Measurements from ENCODE around the gene ITK.
"Not testable (repeated sequence)": the region's sequence is repeated elsewhere in the genome, so short reads cannot be mapped to it uniquely, and the experiment has no call there.

Gene ITK

DNA sequence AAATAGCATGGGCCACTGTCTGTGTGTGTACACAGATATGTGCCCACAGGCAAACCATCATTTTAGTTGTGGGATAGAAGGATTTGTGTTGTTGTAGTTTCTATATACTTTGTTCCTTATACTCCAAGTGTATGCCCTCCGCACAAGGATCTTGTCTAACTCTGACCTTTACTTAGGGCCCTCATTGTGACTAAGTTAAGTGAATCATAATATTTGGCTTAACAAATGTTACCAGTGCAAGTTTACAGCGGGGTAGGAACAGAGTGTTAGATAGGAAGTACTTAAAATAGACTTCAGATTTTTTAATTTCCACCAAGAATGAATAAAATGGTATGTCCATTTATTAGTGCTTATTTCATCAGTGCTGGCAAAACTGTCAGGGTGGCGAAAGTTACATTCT, 55.8 kb downstream of the ITK start:
- H3K4ac ChIP-seq (ENCODE audit: low read length) = no peak overlapping the region
- H3K27ac ChIP-seq (replicated peaks; ENCODE audit: low read length) = no peak overlapping the region
- H3K9me3 ChIP-seq (replicated peaks in 1 of 2; ENCODE audit: control insufficient read depth in 2 of 2, insufficient read depth in 1 of 2, low read depth in 1 of 2, low read length in 2 of 2) = peaks cover 0 to 4% of the 10 kb centered on the region in 2 donors
- no peaks in the 10 kb centered on the region for H3K4me1 ChIP-seq (ENCODE audit: control insufficient read depth in 2 of 2, insufficient read depth in 1 of 2, low read depth in 1 of 2, low read length in 2 of 2)
- H4K91ac ChIP-seq (ENCODE audit: low read depth, low read length, poor library complexity) = no peak overlapping the region
- no peak overlapping the region for H3K14ac ChIP-seq (ENCODE audit: low read length)
- H3K9ac ChIP-seq (ENCODE audit: low read depth, low read length, poor library complexity) = no peak overlapping the region
- H3K23ac ChIP-seq (ENCODE audit: low read depth, low read length, poor library complexity) = no peak overlapping the region
- no CpG with 5 or more reads among the region's 3 CpGs for WGBS, 2 donors (ENCODE audit: extremely low coverage in 2 of 2, insufficient read length in 2 of 2, insufficient replicate concordance in 1 of 2)
- H3K36me3 ChIP-seq (replicated peaks in 1 of 2; ENCODE audit: control insufficient read depth in 2 of 2, insufficient read depth in 2 of 2, low read length in 2 of 2) = no peaks in the 10 kb centered on the region
- H2BK5ac ChIP-seq (ENCODE audit: low read length) = no peak overlapping the region
- no peak overlapping the region for H2AFZ ChIP-seq (ENCODE audit: low read length)
- H3K27me3 ChIP-seq (ENCODE audit: control insufficient read depth in 3 of 3, insufficient read depth in 3 of 3, low read depth in 1 of 3, low read length in 3 of 3) = no peaks in the 10 kb centered on the region
- H3K18ac ChIP-seq (ENCODE audit: low read length) = no peak overlapping the region
- no peak overlapping the region for H2BK120ac ChIP-seq (ENCODE audit: low read depth, low read length)
- H3K79me1 ChIP-seq (ENCODE audit: low read depth, low read length) = no peaks in the 10 kb centered on the region
- no peak overlapping the region for H4K8ac ChIP-seq (ENCODE audit: low read depth, low read length)
- no peak for DNase-seq (ENCODE audit: low spot score)
- H3K4me2 ChIP-seq (ENCODE audit: insufficient read depth, low read length, poor library complexity, severe bottlenecking) = no peak overlapping the region
- H2AK5ac ChIP-seq (ENCODE audit: low read depth, low read length) = no peak overlapping the region
- no peak overlapping the region for H3K4me3 ChIP-seq (ENCODE audit: low read length in 2 of 2)
- no peak overlapping the region for H2BK12ac ChIP-seq (ENCODE audit: low read length)
- no peak overlapping the region for H2BK15ac ChIP-seq (ENCODE audit: low read length)

DNA sequence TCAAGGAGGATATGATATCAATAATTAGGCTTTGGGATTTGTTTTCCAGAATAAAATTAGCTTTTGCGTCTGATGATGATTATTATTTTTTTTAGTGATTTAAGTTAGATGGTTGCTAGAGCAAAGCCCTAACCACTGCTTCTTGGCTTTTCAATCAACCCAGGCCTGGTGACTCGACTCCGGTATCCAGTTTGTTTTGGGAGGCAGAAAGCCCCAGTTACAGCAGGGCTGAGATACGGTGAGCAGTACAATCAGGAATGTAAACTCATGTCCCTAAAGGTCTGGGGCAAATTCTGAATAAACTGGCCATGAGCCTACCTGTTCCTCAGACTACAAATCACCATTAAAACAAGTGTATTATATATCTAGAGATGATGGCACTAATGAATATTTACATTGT, 60.8 kb downstream of the ITK start:
- H3K27me3 ChIP-seq (ENCODE audit: control insufficient read depth in 3 of 3, insufficient read depth in 3 of 3, low read depth in 1 of 3, low read length in 3 of 3) = no peaks in the 10 kb centered on the region
- H4K91ac ChIP-seq (ENCODE audit: low read depth, low read length, poor library complexity) = no peak overlapping the region
- no peak overlapping the region for H3K4me2 ChIP-seq (ENCODE audit: insufficient read depth, low read length, poor library complexity, severe bottlenecking)
- no peak overlapping the region for H3K14ac ChIP-seq (ENCODE audit: low read length)
- no peaks in the 10 kb centered on the region for H3K36me3 ChIP-seq (replicated peaks in 1 of 2; ENCODE audit: control insufficient read depth in 2 of 2, insufficient read depth in 2 of 2, low read length in 2 of 2)
- peaks cover 0 to 4% of the 10 kb centered on the region in 2 donors for H3K9me3 ChIP-seq (replicated peaks in 1 of 2; ENCODE audit: control insufficient read depth in 2 of 2, insufficient read depth in 1 of 2, low read depth in 1 of 2, low read length in 2 of 2)
- H2BK5ac ChIP-seq (ENCODE audit: low read length) = no peak overlapping the region
- peaks cover 6 to 7% of the 10 kb centered on the region in 2 donors for H3K4me1 ChIP-seq (ENCODE audit: control insufficient read depth in 2 of 2, insufficient read depth in 1 of 2, low read depth in 1 of 2, low read length in 2 of 2)
- no peak overlapping the region for H2AK5ac ChIP-seq (ENCODE audit: low read depth, low read length)
- H3K23ac ChIP-seq (ENCODE audit: low read depth, low read length, poor library complexity) = no peak overlapping the region
- DNase-seq (ENCODE audit: low spot score) = no peak
- no peak overlapping the region for H2BK120ac ChIP-seq (ENCODE audit: low read depth, low read length)
- H2BK15ac ChIP-seq (ENCODE audit: low read length) = no peak overlapping the region
- H3K79me1 ChIP-seq (ENCODE audit: low read depth, low read length) = no peaks in the 10 kb centered on the region
- H2AFZ ChIP-seq (ENCODE audit: low read length) = no peak overlapping the region
- H3K18ac ChIP-seq (ENCODE audit: low read length) = no peak overlapping the region
- H3K27ac ChIP-seq (replicated peaks; ENCODE audit: low read length) = no peak overlapping the region
- no CpG with 5 or more reads among the region's 4 CpGs for WGBS, 2 donors (ENCODE audit: extremely low coverage in 2 of 2, insufficient read length in 2 of 2, insufficient replicate concordance in 1 of 2)
- H4K8ac ChIP-seq (ENCODE audit: low read depth, low read length) = no peak overlapping the region
- H3K9ac ChIP-seq (ENCODE audit: low read depth, low read length, poor library complexity) = no peak overlapping the region
- no peak overlapping the region for H3K4ac ChIP-seq (ENCODE audit: low read length)
- no peak overlapping the region for H3K4me3 ChIP-seq (ENCODE audit: low read length in 2 of 2)
- no peak overlapping the region for H2BK12ac ChIP-seq (ENCODE audit: low read length)

DNA sequence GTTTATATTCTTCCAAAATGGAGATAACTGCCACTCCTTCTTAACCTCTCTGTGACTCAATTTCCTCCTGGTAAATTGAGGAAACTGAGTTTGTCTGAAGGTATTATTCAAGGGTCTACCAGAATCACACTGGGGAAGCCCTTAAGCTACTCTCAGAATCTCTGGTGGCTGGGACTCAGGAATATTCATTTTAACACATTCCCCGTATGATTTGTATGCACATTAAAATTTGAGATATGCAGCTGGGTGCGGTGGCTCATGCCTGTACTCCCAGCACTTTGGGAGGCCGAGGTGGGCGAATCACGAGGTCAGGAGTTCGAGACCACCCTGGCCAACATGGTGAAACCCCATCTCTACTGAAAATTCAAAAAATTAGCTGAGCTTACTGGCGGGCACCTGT, 64.1 kb downstream of the ITK start:
- H3K4me1 ChIP-seq (ENCODE audit: control insufficient read depth in 2 of 2, insufficient read depth in 1 of 2, low read depth in 1 of 2, low read length in 2 of 2); H3K79me1 ChIP-seq (ENCODE audit: low read depth, low read length); H3K14ac ChIP-seq (ENCODE audit: low read length); H2BK120ac ChIP-seq (ENCODE audit: low read depth, low read length); H2BK15ac ChIP-seq (ENCODE audit: low read length); H3K9ac ChIP-seq (ENCODE audit: low read depth, low read length, poor library complexity); H3K18ac ChIP-seq (ENCODE audit: low read length); H4K8ac ChIP-seq (ENCODE audit: low read depth, low read length); H3K4me3 ChIP-seq (ENCODE audit: low read length in 2 of 2); H4K91ac ChIP-seq (ENCODE audit: low read depth, low read length, poor library complexity); H3K4ac ChIP-seq (ENCODE audit: low read length); H3K23ac ChIP-seq (ENCODE audit: low read depth, low read length, poor library complexity); H3K27me3 ChIP-seq (ENCODE audit: control insufficient read depth in 3 of 3, insufficient read depth in 3 of 3, low read depth in 1 of 3, low read length in 3 of 3); H2AFZ ChIP-seq (ENCODE audit: low read length); H3K4me2 ChIP-seq (ENCODE audit: insufficient read depth, low read length, poor library complexity, severe bottlenecking); H2AK5ac ChIP-seq (ENCODE audit: low read depth, low read length); H3K9me3 ChIP-seq (replicated peaks in 1 of 2; ENCODE audit: control insufficient read depth in 2 of 2, insufficient read depth in 1 of 2, low read depth in 1 of 2, low read length in 2 of 2); H3K27ac ChIP-seq (replicated peaks; ENCODE audit: low read length); H3K36me3 ChIP-seq (replicated peaks in 1 of 2; ENCODE audit: control insufficient read depth in 2 of 2, insufficient read depth in 2 of 2, low read length in 2 of 2); H2BK5ac ChIP-seq (ENCODE audit: low read length); DNase-seq (ENCODE audit: low spot score); H2BK12ac ChIP-seq (ENCODE audit: low read length): not testable (repeated sequence)
- no CpG with 5 or more reads among the region's 7 CpGs for WGBS, 2 donors (ENCODE audit: extremely low coverage in 2 of 2, insufficient read length in 2 of 2, insufficient replicate concordance in 1 of 2)

DNA sequence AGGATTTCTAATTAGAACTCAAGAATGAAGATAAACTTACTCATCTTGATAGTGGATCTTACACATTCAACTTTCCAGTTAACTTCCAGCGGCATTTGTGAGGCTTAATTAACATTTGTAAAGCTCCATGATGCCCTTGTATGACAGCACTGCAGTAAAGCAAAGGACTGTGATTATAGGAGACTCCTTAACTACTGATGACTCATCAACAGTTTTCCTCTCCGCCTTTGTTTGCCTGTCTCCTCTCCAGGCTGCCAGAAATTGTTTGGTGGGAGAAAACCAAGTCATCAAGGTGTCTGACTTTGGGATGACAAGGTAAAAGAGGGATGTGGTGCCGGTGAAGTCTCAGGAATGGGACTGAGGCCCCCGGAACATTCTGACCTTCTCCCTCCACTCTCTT, 64.8 kb downstream of the ITK start:
- Histone ChIP-seq H3K18ac (ENCODE audit: low read length) (no peak overlapping the region), H3K14ac (ENCODE audit: low read length) (no peak overlapping the region), H2BK15ac (ENCODE audit: low read length) (no peak overlapping the region), H2BK5ac (ENCODE audit: low read length) (no peak overlapping the region), H2BK120ac (ENCODE audit: low read depth, low read length) (no peak overlapping the region), H4K91ac (ENCODE audit: low read depth, low read length, poor library complexity) (no peak overlapping the region), H3K79me1 (ENCODE audit: low read depth, low read length) (no peaks in the 10 kb centered on the region), H3K9ac (ENCODE audit: low read depth, low read length, poor library complexity) (no peak overlapping the region), H3K4me1 (ENCODE audit: control insufficient read depth in 2 of 2, insufficient read depth in 1 of 2, low read depth in 1 of 2, low read length in 2 of 2) (peaks cover 6 to 7% of the 10 kb centered on the region in 2 donors), H3K4ac (ENCODE audit: low read length) (no peak overlapping the region), H3K36me3 (replicated peaks in 1 of 2; ENCODE audit: control insufficient read depth in 2 of 2, insufficient read depth in 2 of 2, low read length in 2 of 2) (no peaks in the 10 kb centered on the region), H2AFZ (ENCODE audit: low read length) (peak overlapping the region; percentile 77), H2AK5ac (ENCODE audit: low read depth, low read length) (no peak overlapping the region), H3K9me3 (replicated peaks in 1 of 2; ENCODE audit: control insufficient read depth in 2 of 2, insufficient read depth in 1 of 2, low read depth in 1 of 2, low read length in 2 of 2) (peaks cover 0 to 2% of the 10 kb centered on the region in 2 donors), H3K27me3 (ENCODE audit: control insufficient read depth in 3 of 3, insufficient read depth in 3 of 3, low read depth in 1 of 3, low read length in 3 of 3) (no peaks in the 10 kb centered on the region), H3K27ac (replicated peaks; ENCODE audit: low read length) (no peak overlapping the region), H3K4me3 (ENCODE audit: low read length in 2 of 2) (no peak overlapping the region), H2BK12ac (ENCODE audit: low read length) (no peak overlapping the region), H3K4me2 (ENCODE audit: insufficient read depth, low read length, poor library complexity, severe bottlenecking) (no peak overlapping the region), H3K23ac (ENCODE audit: low read depth, low read length, poor library complexity) (no peak overlapping the region), H4K8ac (ENCODE audit: low read depth, low read length) (no peak overlapping the region)
- WGBS, 2 donors (ENCODE audit: extremely low coverage in 2 of 2, insufficient read length in 2 of 2, insufficient replicate concordance in 1 of 2) = no CpG with 5 or more reads among the region's 4 CpGs
- no peak for DNase-seq (ENCODE audit: low spot score)
